ENCODE data around the gene SYCP2L.

- TF ChIP-seq CTCF (IDR thresholded peaks at IDR 0.05), result no peak
- TF ChIP-seq POLR2AphosphoS5 (IDR thresholded peaks at IDR 0.05), result no peak
- TF ChIP-seq POLR2A (IDR thresholded peaks at IDR 0.05; ENCODE audit: low read depth), result no peak
- TF ChIP-seq EP300 (IDR thresholded peaks at IDR 0.05), result no peak
These were observed 59.0 kb downstream of the SYCP2L start for GRCh38 chr6:10945845-10946244.
